Stimulated activated CD4-positive, alpha-beta T cell treated with anti-CD3 and anti-CD28 coated beads, Interleukin-12 subunit alpha, Interleukin-12 subunit beta, amount 100 ng/mL, for 24 hours (primary cell): ENCODE data around the gene TAF11L11.
"Not testable (repeated sequence)": the region's sequence is repeated elsewhere in the genome, so short reads cannot be mapped to it uniquely, and the experiment has no call there.

Source experiments
- DNase-seq, 2 experiments: peaks; one replicate each; pipeline ENCODE4 v3.0.0-alpha.2; 2020; ENCODE audit warnings: low read depth in 2 of 2

Gene TAF11L11

GRCh38 chr5:17603880-17604279, at the start of gene TAF11L11:
TAF11L11 (plus strand) TSS chr5:17604183.
- DNase-seq = not testable (repeated sequence)

GRCh38 chr5:17585658-17586057, 18.3 kb upstream of the TAF11L11 start, which contains the start of gene TAF11L7:
TAF11L7 (minus strand) TSS chr5:17585758.
- not testable (repeated sequence) for DNase-seq

- DNase-seq = not testable (repeated sequence)
Measured at GRCh38 chr5:17590860-17591259, 13.1 kb upstream of the TAF11L11 start, which contains the start of gene TAF11L8. TAF11L8 (minus strand) TSS chr5:17590960.

- DNase-seq = not testable (repeated sequence)
Measured at GRCh38 chr5:17594255-17594654, 9.7 kb upstream of the TAF11L11 start, which contains the start of gene TAF11L9. TAF11L9 (minus strand) TSS chr5:17594394.

- not testable (repeated sequence) for DNase-seq
Measured at GRCh38 chr5:17597728-17598127, 6.3 kb upstream of the TAF11L11 start, which contains the start of gene TAF11L10. TAF11L10 (minus strand) TSS chr5:17597828.

GRCh38 chr5:17604951-17605350, 968 bp downstream of the TAF11L11 start:
- no peak for DNase-seq

GRCh38 chr5:17607461-17607860, 3.5 kb downstream of the TAF11L11 start:
- not testable (repeated sequence) for DNase-seq

- not testable (repeated sequence) for DNase-seq
Measured at GRCh38 chr5:17610092-17610491, 6.1 kb downstream of the TAF11L11 start, which contains the start of gene TAF11L12. TAF11L12 (plus strand) TSS chr5:17610392.

- DNase-seq = no peak
Measured at GRCh38 chr5:17614872-17615605, 11.1 kb downstream of the TAF11L11 start.

GRCh38 chr5:17619354-17619753, 15.4 kb downstream of the TAF11L11 start:
- DNase-seq = no peak

GRCh38 chr5:17620627-17621026, 16.6 kb downstream of the TAF11L11 start:
- no peak for DNase-seq

- DNase-seq = no peak
Measured at GRCh38 chr5:17625686-17626085, 21.7 kb downstream of the TAF11L11 start.

GRCh38 chr5:17631788-17632187, 27.8 kb downstream of the TAF11L11 start, which contains the start of gene TAF11L13:
TAF11L13 (plus strand) TSS chr5:17632088.
- not testable (repeated sequence) for DNase-seq

GRCh38 chr5:17634160-17634559, 30.2 kb downstream of the TAF11L11 start, which contains the start of gene TAF11L14:
TAF11L14 (plus strand) TSS chr5:17634460.
- DNase-seq = no peak

- DNase-seq = not testable (repeated sequence)
Measured at GRCh38 chr5:17649232-17649631, 45.2 kb downstream of the TAF11L11 start.

GRCh38 chr5:17655201-17655759, 51.3 kb downstream of the TAF11L11 start:
- not testable (repeated sequence) for DNase-seq
